NCI-H1417 treated with DMSO at 0.1 percent for 48 hours (cell line): Measurements from ENCODE around the gene MPND.

ENCODE experiments used
- DNase-seq: peaks from one replicate; lab custom pipeline; 2025; lab: John Stamatoyannopoulos, UW

MPND gene

DNA sequence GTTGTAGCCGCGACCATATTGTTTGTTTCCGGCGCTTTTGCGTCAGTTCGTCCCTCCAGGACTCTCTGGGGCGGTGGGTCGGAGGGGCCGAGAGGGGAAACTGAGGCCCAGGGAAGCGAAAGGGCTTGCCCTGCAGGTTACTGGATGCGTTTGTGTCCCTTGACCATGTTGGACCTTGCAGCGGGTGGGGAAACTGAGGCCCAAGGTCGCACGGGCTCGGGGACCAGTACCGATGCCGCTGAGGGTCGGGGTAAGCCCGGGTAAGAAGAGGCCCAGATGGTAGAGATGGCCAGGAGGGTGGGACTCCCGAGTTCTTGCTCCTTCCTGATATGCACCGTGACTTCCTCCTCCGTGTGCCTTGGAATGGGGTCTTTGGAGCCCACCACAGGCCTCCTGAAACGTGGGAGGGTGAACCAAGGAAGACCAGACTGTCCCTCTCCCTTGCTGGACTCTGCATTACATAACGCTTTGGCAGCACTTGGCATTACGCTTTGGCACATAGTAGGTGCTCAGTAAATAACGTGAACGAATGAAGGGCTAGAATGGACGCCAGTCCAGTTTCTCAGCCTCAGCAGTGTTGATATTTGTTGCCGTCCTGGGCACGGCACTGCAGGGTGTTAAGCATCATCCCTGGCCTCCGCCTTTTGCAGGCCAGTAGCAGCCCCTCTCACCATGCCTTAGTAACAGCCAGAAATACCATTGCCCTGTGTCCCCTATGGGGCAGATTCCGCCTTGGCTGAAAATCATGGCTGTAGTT, 59.8 kb downstream of the MPND start:
- DNase-seq = no peak

DNA sequence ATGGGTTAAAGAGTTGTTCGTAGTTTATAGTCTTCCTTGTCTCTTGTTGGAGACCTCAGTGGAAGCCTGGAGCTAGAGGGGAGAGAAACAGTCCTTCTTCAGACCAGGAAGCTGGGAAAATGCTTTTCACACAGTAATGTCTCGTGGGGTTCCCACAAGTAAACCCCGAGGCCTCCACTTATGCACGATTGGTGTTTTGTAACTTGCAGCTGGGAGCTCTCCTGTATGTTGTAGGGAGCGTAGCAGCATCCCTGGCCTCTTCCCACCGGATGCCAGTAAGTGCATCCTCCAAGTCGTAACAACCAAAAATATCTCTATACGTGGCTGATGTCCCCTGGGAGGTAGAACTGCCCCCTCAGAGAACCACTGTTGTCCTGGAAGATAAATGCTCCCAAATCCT, 62.6 kb downstream of the MPND start:
- DNase-seq = no peak

DNA sequence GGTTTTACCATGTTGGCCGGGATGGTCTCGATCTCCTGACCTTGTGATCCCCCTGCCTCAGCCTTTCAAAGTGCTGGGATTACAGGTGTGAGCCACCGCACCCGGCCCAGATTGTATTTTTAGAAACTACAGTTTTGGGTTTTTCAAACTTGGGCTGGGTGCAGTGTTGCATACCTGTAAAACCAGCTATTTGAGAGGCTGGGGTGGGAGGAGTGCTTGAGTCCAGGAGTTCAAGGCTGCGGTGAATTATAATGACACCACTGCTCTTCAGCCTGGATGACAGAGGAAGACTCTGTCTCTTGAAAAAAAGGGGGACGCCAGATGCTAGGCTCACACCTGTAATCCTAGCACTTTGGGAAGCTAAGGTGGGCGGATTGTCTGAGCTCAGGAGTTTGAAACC, 63.3 kb downstream of the MPND start:
- DNase-seq = no peak

DNA sequence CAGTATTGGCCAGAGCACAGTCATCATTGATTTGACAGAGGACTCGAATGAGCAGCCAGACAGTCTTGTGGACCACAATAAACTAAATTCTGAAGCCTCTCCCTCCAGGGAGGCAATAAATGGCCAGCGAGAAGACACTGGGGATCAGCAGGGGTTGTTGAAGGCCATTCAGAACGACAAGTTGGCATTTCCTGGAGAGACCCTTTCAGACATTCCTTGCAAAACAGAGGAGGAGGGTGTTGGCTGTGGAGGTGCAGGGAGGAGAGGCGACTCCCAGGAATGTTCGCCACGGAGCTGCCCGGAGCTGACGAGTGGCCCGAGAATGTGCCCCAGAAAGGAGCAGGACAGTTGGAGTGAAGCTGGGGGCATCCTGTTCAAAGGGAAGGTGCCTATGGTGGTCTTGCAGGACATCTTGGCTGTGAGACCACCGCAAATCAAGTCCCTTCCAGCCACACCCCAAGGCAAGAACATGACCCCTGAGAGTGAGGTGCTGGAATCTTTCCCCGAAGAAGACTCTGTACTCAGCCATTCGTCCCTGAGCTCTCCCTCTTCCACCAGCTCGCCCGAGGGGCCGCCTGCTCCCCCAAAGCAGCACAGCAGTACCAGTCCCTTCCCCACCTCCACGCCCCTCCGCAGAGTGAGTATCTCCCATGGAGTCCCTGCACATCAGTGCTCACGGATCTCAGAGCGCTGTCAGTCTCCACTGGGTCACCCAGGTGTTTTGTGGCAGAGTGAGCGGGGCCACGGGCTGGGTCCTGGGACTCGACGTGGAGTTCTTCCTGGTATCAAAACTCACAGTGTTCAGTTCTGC, 66.0 kb downstream of the MPND start:
- no peak for DNase-seq
